Loucy (cell line): ENCODE results near the gene NFATC1.
A peak's percentile ranks its signal among the peaks of the same experiment; 100 is the strongest.

Experiments
- H2AFZ ChIP-seq: fragments of 200-600 bp; sonication (generic); 2 replicates; pipeline ENCODE4 v1.6.0; 2016; ENCODE audit warnings: antibody characterized with exemption, mild to moderate bottlenecking, low read length, moderate library complexity
- H3F3A ChIP-seq: fragments of 200-600 bp; 2 replicates; pipeline ENCODE4 v1.6.0; 2016; ENCODE audit warnings: antibody characterized with exemption, low read depth, mild to moderate bottlenecking
- H3K27me3 ChIP-seq: fragments of 200-600 bp; sonication (generic); 2 replicates; pipeline ENCODE4 v1.6.1; 2014; ENCODE audit warnings: low read length, mild to moderate bottlenecking; ENCODE audit not compliant: insufficient read depth, poor library complexity, severe bottlenecking
- H3K36me3 ChIP-seq: fragments of 200-600 bp; sonication (generic); 2 replicates; pipeline ENCODE4 v1.6.1; 2016; ENCODE audit warnings: low read length; ENCODE audit not compliant: insufficient read depth
- H3K4me1 ChIP-seq: fragments of 200-600 bp; sonication (generic); 2 replicates; pipeline ENCODE4 v1.5.1; 2014; ENCODE audit warnings: low read length, mild to moderate bottlenecking; ENCODE audit not compliant: insufficient read depth, poor library complexity, severe bottlenecking
- H3K4me2 ChIP-seq: fragments of 200-600 bp; sonication (generic); 2 replicates; pipeline ENCODE4 v1.6.0; 2014; ENCODE audit warnings: antibody characterized with exemption, low read length, low read depth, mild to moderate bottlenecking; ENCODE audit not compliant: poor library complexity, severe bottlenecking
- H3K4me3 ChIP-seq: fragments of 200-600 bp; sonication (generic); 2 replicates; pipeline ENCODE4 v1.5.1; 2014; ENCODE audit warnings: low read length, mild to moderate bottlenecking, mixed read lengths; ENCODE audit not compliant: poor library complexity, severe bottlenecking
- H3K79me2 ChIP-seq: fragments of 200-600 bp; sonication (generic); 2 replicates; pipeline ENCODE4 v1.6.1; 2014; ENCODE audit warnings: low read length; ENCODE audit not compliant: insufficient read depth
- H3K9ac ChIP-seq: fragments of 200-600 bp; sonication (generic); 2 replicates; pipeline ENCODE4 v1.6.0; 2014; ENCODE audit warnings: mild to moderate bottlenecking, low read depth, low read length, moderate library complexity; ENCODE audit not compliant: poor library complexity, severe bottlenecking
- H3K9me2 ChIP-seq: fragments of 200-600 bp; sonication (generic); replicated peaks from 2 replicates; pipeline ENCODE4 v1.6.1; 2016; ENCODE audit warnings: low read depth, low read length, mixed read lengths
- H3K9me3 ChIP-seq: fragments of 200-600 bp; sonication (generic); 2 replicates; pipeline ENCODE4 v1.6.1; 2014; ENCODE audit warnings: mild to moderate bottlenecking, antibody characterized with exemption, low read length, low read depth; ENCODE audit not compliant: insufficient read depth
- H4K20me1 ChIP-seq: fragments of 200-600 bp; sonication (generic); 2 replicates; pipeline ENCODE4 v1.6.0; 2014; ENCODE audit warnings: antibody characterized with exemption, low read length, mild to moderate bottlenecking; ENCODE audit not compliant: insufficient read depth, poor library complexity, severe bottlenecking
- EZH2phosphoT487 ChIP-seq: fragments of 200-600 bp; IDR thresholded peaks from 2 replicates; pipeline ENCODE4 v1.6.1; 2018; ENCODE audit warnings: antibody characterized with exemption, mild to moderate bottlenecking, moderate library complexity, borderline replicate concordance
- TF ChIP-seq, protein P1 (sequence below): fragments of 200-600 bp; sonication (generic); conservative IDR thresholded peaks from 2 replicates; pipeline ENCODE4 v1.5.1; 2014; ENCODE audit warnings: mild to moderate bottlenecking, antibody characterized with exemption, low read length

Gene NFATC1

DNA sequence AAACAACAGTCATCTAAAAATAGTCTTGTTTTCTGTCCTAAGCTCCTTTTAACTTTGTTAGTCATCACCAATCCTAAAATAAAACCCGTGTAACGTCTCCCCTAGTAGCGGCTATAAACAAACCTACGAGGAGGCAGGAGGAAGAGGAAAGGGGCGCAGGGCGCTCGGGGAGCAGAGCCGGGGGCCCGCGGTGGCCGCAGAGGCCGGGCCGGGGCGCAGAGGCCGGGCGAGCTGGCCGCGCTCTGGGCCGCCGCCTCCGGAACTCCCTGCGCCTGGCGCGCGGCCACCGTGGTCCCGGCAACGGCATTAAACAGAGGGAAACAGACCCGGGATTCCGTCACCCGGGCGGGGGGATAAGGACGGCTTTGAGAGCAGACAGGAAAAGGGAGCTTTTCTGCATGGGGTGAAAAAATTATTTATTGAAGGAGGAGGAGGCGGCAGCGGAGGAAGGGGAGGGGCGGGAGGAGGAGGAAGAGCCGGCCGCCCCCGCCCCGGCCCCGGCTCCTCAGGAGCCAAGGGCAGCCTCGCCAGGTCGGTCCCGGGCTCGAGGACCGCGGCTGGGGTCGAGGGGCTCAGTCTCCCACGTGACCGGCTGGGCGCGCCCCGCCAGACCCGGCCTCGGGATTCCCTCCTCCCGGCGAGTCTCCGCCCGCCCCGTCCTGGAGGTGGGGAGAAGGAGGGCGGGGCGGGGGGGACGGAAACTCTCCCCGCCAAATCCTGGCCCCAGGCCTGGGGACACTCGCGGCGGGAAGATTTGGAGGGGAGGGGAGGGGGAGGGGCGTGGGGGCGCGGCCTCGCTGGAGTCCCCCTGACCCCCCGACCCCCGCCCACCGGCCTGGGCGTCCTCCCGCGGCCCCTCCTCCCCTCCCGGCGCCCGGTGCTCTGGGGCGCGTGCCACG is 1.8 kb upstream of the NFATC1 start:
- H3K4me3 ChIP-seq: peak overlapping the region; percentile 82
- H3K4me2 ChIP-seq: peak overlapping the region; percentile 83
- H3K79me2 ChIP-seq: peaks cover 11% of the 10 kb centered on the region; the same call in 1 of the 2 replicates
- no peaks in the 10 kb centered on the region for H3K9me2 ChIP-seq
- no peaks in the 10 kb centered on the region for H4K20me1 ChIP-seq
- H3K9me3 ChIP-seq: no peaks in the 10 kb centered on the region
- no peak for TF ChIP-seq EZH2phosphoT487
- TF ChIP-seq, protein P1, sequence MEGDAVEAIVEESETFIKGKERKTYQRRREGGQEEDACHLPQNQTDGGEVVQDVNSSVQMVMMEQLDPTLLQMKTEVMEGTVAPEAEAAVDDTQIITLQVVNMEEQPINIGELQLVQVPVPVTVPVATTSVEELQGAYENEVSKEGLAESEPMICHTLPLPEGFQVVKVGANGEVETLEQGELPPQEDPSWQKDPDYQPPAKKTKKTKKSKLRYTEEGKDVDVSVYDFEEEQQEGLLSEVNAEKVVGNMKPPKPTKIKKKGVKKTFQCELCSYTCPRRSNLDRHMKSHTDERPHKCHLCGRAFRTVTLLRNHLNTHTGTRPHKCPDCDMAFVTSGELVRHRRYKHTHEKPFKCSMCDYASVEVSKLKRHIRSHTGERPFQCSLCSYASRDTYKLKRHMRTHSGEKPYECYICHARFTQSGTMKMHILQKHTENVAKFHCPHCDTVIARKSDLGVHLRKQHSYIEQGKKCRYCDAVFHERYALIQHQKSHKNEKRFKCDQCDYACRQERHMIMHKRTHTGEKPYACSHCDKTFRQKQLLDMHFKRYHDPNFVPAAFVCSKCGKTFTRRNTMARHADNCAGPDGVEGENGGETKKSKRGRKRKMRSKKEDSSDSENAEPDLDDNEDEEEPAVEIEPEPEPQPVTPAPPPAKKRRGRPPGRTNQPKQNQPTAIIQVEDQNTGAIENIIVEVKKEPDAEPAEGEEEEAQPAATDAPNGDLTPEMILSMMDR: no peak
- H3K36me3 ChIP-seq: no peaks in the 10 kb centered on the region
- H3K27me3 ChIP-seq: no peaks in the 10 kb centered on the region
- peak overlapping the region; percentile 57 for H3K9ac ChIP-seq
- H3K4me1 ChIP-seq: peaks cover 34% of the 10 kb centered on the region
- H2AFZ ChIP-seq: peak overlapping the region; percentile 70
- peaks cover 6% of the 10 kb centered on the region; the same call in 1 of the 2 replicates for H3F3A ChIP-seq

DNA sequence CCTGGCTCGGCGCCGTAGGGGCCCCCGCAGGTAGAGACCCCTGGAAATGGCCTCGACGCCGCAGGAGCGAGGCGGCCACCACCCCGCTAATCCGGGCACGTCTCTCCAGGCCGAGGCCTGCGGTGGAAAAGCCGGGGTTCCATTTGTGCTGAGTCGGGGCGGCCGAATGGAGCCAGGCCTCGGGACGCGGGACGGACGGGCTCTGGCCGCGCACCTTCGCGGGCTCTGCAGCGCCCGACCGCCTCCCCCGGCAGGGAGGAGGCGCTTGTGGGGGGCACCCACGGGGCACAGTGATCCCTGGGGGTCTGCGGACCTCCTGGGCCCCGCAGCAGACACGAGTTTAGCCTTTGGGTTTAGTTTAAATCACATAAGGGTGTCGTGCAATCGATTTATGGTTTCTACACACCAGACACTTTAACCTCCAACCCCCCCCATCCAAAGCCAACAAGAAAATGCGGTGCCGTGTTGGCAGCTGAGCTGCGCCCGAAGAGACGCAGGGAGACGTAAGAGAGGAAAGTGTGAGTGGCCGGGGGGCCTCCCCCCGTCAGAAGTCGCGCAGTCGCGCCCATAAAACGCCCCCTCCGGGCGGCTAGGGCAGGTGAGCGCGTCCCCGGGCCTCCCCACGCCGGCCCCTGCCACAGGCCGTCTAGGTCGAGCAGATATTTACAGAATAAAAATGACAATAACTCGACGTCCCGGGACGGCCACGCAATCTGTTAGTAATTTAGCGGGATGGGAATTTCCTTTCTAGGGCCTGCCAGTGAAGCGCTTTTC is 1.0 kb upstream of the NFATC1 start:
- H3K36me3 ChIP-seq: no peaks in the 10 kb centered on the region
- no peaks in the 10 kb centered on the region for H3K9me3 ChIP-seq
- no peaks in the 10 kb centered on the region for H4K20me1 ChIP-seq
- no peaks in the 10 kb centered on the region for H3K27me3 ChIP-seq
- peaks cover 39% of the 10 kb centered on the region for H3K4me1 ChIP-seq
- peak overlapping the region; percentile 70 for H2AFZ ChIP-seq
- peak overlapping the region; percentile 83 for H3K4me2 ChIP-seq
- peak overlapping the region; percentile 82 for H3K4me3 ChIP-seq
- TF ChIP-seq EZH2phosphoT487: no peak
- TF ChIP-seq, protein P1: 0 out of 2 replicates have a peak, but pooled peaks have one; percentile 12
- peaks cover 6% of the 10 kb centered on the region; the same call in 1 of the 2 replicates for H3F3A ChIP-seq
- H3K9ac ChIP-seq: peak overlapping the region; percentile 57
- H3K79me2 ChIP-seq: peaks cover 18% of the 10 kb centered on the region; the same call in 1 of the 2 replicates
- no peaks in the 10 kb centered on the region for H3K9me2 ChIP-seq

DNA sequence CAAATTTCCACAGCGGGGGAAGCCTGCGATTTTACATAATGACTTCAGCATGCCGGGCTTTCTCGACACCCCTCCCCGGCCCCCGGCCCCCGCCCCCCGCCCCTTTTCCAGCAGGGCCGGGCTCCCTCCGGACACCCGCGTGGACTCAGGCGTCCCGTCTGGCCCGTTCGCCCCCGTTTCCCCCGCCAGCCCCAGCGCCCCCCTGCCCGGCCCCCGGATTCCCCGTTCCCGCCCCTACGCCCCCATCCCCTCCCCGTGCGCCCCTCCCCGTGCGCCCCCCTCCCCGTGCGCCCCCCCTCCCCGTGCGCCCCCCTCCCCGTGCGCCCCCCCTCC is 456 bp upstream of the NFATC1 start:
- Histone ChIP-seq H3K9me3 (no peaks in the 10 kb centered on the region), H3K36me3 (no peaks in the 10 kb centered on the region), H3K9me2 (no peaks in the 10 kb centered on the region), H2AFZ (no peak overlapping the region; the same call in 1 of the 2 replicates), H3K79me2 (peaks cover 21% of the 10 kb centered on the region; the same call in 1 of the 2 replicates), H4K20me1 (no peaks in the 10 kb centered on the region), H3K27me3 (no peaks in the 10 kb centered on the region), H3K9ac (no peak overlapping the region), H3K4me1 (peaks cover 39% of the 10 kb centered on the region), H3K4me3 (peak overlapping the region; percentile 82), H3K4me2 (peak overlapping the region; percentile 83), H3F3A (peaks cover 6% of the 10 kb centered on the region; the same call in 1 of the 2 replicates)
- TF ChIP-seq, protein P1: no peak
- TF ChIP-seq EZH2phosphoT487: no peak
